BLaER1 (cell line): ENCODE data around the gene LSM14B.

Experiments used
- H3K27ac ChIP-seq: shearing (Covaris generic); formaldehyde crosslinking; 2 replicates; pipeline ENCODE4 v1.8.1; 2022
- H3K27me3 ChIP-seq: shearing (Covaris generic); formaldehyde crosslinking; 2 replicates; pipeline ENCODE4 v1.8.1; 2022
- H3K36me3 ChIP-seq: shearing (Covaris generic); formaldehyde crosslinking; 2 replicates; pipeline ENCODE4 v1.8.1; 2022
- H3K4me1 ChIP-seq: shearing (Covaris generic); formaldehyde crosslinking; 2 replicates; pipeline ENCODE4 v1.8.1; 2022
- H3K4me2 ChIP-seq: shearing (Covaris generic); formaldehyde crosslinking; 2 replicates; pipeline ENCODE4 v1.8.1; 2022
- H3K4me3 ChIP-seq: shearing (Covaris generic); formaldehyde crosslinking; 2 replicates; pipeline ENCODE4 v1.8.1; 2022
- H3K9ac ChIP-seq: shearing (Covaris generic); formaldehyde crosslinking; 2 replicates; pipeline ENCODE4 v1.8.1; 2022
- H3K9me3 ChIP-seq: shearing (Covaris generic); formaldehyde crosslinking; 2 replicates; pipeline ENCODE4 v1.8.1; 2022
- H4K20me1 ChIP-seq: shearing (Covaris generic); formaldehyde crosslinking; 2 replicates; pipeline ENCODE4 v1.8.1; 2022
- Cebpa-rat ChIP-seq: shearing (Covaris generic); IDR thresholded peaks from 2 replicates; pipeline ENCODE4 v1.8.1; 2022

Gene LSM14B

GRCh38 chr20:62129731-62130531, 7.7 kb downstream of the LSM14B start:
- peaks cover 83% of the 10 kb centered on the region for H3K36me3 ChIP-seq
- peak overlapping the region; percentile 100 for H3K4me2 ChIP-seq
- no peaks in the 10 kb centered on the region for H3K27me3 ChIP-seq
- H3K9me3 ChIP-seq = no peaks in the 10 kb centered on the region
- peaks cover 61% of the 10 kb centered on the region for H4K20me1 ChIP-seq
- TF ChIP-seq Cebpa-rat = no peak
- peak overlapping the region; percentile 59 for H3K4me3 ChIP-seq
- peaks cover 100% of the 10 kb centered on the region for H3K4me1 ChIP-seq
- peak overlapping the region; percentile 75 for H3K9ac ChIP-seq
- H3K27ac ChIP-seq = peak overlapping the region; percentile 89

GRCh38 chr20:62131560-62132320, 9.5 kb downstream of the LSM14B start:
- Histone ChIP-seq H3K4me2 (peak overlapping the region; percentile 100), H4K20me1 (peaks cover 61% of the 10 kb centered on the region), H3K27ac (peak overlapping the region; percentile 89), H3K9me3 (no peaks in the 10 kb centered on the region), H3K4me3 (peak overlapping the region; percentile 59), H3K9ac (peak overlapping the region; percentile 75; the same call in 1 of the 2 replicates), H3K27me3 (no peaks in the 10 kb centered on the region), H3K4me1 (peaks cover 99% of the 10 kb centered on the region), H3K36me3 (peaks cover 83% of the 10 kb centered on the region)
- no peak for TF ChIP-seq Cebpa-rat

GRCh38 chr20:62132421-62132820, 10.1 kb downstream of the LSM14B start:
- peaks cover 99% of the 10 kb centered on the region for H3K4me1 ChIP-seq
- H3K9ac ChIP-seq = peak overlapping the region; percentile 75
- H4K20me1 ChIP-seq = peaks cover 61% of the 10 kb centered on the region
- TF ChIP-seq Cebpa-rat = no peak
- peak overlapping the region; percentile 59 for H3K4me3 ChIP-seq
- H3K4me2 ChIP-seq = peak overlapping the region; percentile 100
- H3K9me3 ChIP-seq = no peaks in the 10 kb centered on the region
- peaks cover 83% of the 10 kb centered on the region for H3K36me3 ChIP-seq
- H3K27ac ChIP-seq = peak overlapping the region; percentile 89
- no peaks in the 10 kb centered on the region for H3K27me3 ChIP-seq

GRCh38 chr20:62133051-62133845, 11.0 kb downstream of the LSM14B start:
- Histone ChIP-seq H3K27ac (peak overlapping the region; percentile 89), H3K9me3 (no peaks in the 10 kb centered on the region), H3K4me2 (peak overlapping the region; percentile 100), H3K4me1 (peaks cover 92% of the 10 kb centered on the region), H3K27me3 (no peaks in the 10 kb centered on the region), H3K4me3 (peak overlapping the region; percentile 59), H3K9ac (peak overlapping the region; percentile 75), H4K20me1 (peaks cover 62% of the 10 kb centered on the region), H3K36me3 (peaks cover 83% of the 10 kb centered on the region)
- TF ChIP-seq Cebpa-rat = no peak

- H3K9ac ChIP-seq = peak overlapping the region; percentile 75; the same call in 1 of the 2 replicates
- H3K27ac ChIP-seq = no peak overlapping the region; the same call in 1 of the 2 replicates
- TF ChIP-seq Cebpa-rat = no peak
- no peaks in the 10 kb centered on the region for H3K27me3 ChIP-seq
- H4K20me1 ChIP-seq = peaks cover 69% of the 10 kb centered on the region
- H3K4me3 ChIP-seq = peak overlapping the region; percentile 59
- H3K4me2 ChIP-seq = peak overlapping the region; percentile 100
- no peaks in the 10 kb centered on the region for H3K9me3 ChIP-seq
- peaks cover 86% of the 10 kb centered on the region for H3K36me3 ChIP-seq
- peaks cover 86% of the 10 kb centered on the region for H3K4me1 ChIP-seq
Measured at GRCh38 chr20:62133864-62134263, 11.6 kb downstream of the LSM14B start.

GRCh38 chr20:62134735-62135231, 12.5 kb downstream of the LSM14B start:
- Histone ChIP-seq H4K20me1 (peaks cover 78% of the 10 kb centered on the region), H3K4me2 (peak overlapping the region; percentile 100)

GRCh38 chr20:62135573-62136266, 13.4 kb downstream of the LSM14B start:
- Histone ChIP-seq H3K27me3 (no peaks in the 10 kb centered on the region), H3K36me3 (peaks cover 97% of the 10 kb centered on the region), H3K9ac (no peak overlapping the region), H3K4me2 (no peak overlapping the region), H3K4me1 (peaks cover 75% of the 10 kb centered on the region), H4K20me1 (peaks cover 87% of the 10 kb centered on the region), H3K27ac (no peak overlapping the region), H3K4me3 (no peak overlapping the region), H3K9me3 (no peaks in the 10 kb centered on the region)
- TF ChIP-seq Cebpa-rat = no peak

More at GRCh38 chr20:62134735-62135231, 12.5 kb downstream of the LSM14B start:
- Histone ChIP-seq H3K9ac (no peak overlapping the region), H3K27me3 (no peaks in the 10 kb centered on the region), H3K9me3 (no peaks in the 10 kb centered on the region), H3K27ac (no peak overlapping the region), H3K4me3 (no peak overlapping the region), H3K4me1 (peaks cover 76% of the 10 kb centered on the region), H3K36me3 (peaks cover 96% of the 10 kb centered on the region)
- no peak for TF ChIP-seq Cebpa-rat

- no peak for TF ChIP-seq Cebpa-rat
- Histone ChIP-seq H4K20me1 (peaks cover 95% of the 10 kb centered on the region), H3K36me3 (peaks cover 97% of the 10 kb centered on the region)
Measured at GRCh38 chr20:62136283-62137091, 14.2 kb downstream of the LSM14B start.

More at GRCh38 chr20:62136283-62137091, 14.2 kb downstream of the LSM14B start:
- Histone ChIP-seq H3K4me1 (peaks cover 75% of the 10 kb centered on the region), H3K27ac (no peak overlapping the region), H3K4me3 (no peak overlapping the region), H3K27me3 (no peaks in the 10 kb centered on the region), H3K9me3 (no peaks in the 10 kb centered on the region), H3K4me2 (0 out of 2 replicates have a peak overlapping the region, but pooled peaks have one; percentile 8), H3K9ac (no peak overlapping the region)
